Ishikawa (cell line): ENCODE measurements around the gene POMT2.

ENCODE experiments used
- CEBPB ChIP-seq: IDR thresholded peaks from 2 replicates; pipeline ENCODE4 v1.6.1; 2012
- CREB1 ChIP-seq: IDR thresholded peaks from 2 replicates; pipeline ENCODE4 v1.6.1; 2012; ENCODE audit warnings: low read depth
- EGR1 ChIP-seq: IDR thresholded peaks from 2 replicates; pipeline ENCODE4 v1.6.1; 2012
- EP300 ChIP-seq: IDR thresholded peaks from 2 replicates; pipeline ENCODE4 v1.6.1; 2012; ENCODE audit warnings: borderline replicate concordance
- FOXM1 ChIP-seq: IDR thresholded peaks from 2 replicates; pipeline ENCODE4 v1.6.1; 2012; ENCODE audit warnings: low read depth, borderline replicate concordance
- NFIC ChIP-seq: IDR thresholded peaks from 2 replicates; pipeline ENCODE4 v1.6.1; 2012
- RAD21 ChIP-seq: IDR thresholded peaks from 2 replicates; pipeline ENCODE4 v1.6.1; 2012; ENCODE audit warnings: low read depth
- TAF1 ChIP-seq: IDR thresholded peaks from 2 replicates; pipeline ENCODE4 v1.6.1; 2012; ENCODE audit warnings: low read depth, mild to moderate bottlenecking
- TCF12 ChIP-seq: IDR thresholded peaks from 2 replicates; pipeline ENCODE4 v1.6.1; 2012; ENCODE audit warnings: low read depth
- TEAD4 ChIP-seq: IDR thresholded peaks from 2 replicates; pipeline ENCODE4 v1.6.1; 2012
- YY1 ChIP-seq: IDR thresholded peaks from 2 replicates; pipeline ENCODE4 v1.6.1; 2012; ENCODE audit warnings: low read depth
- ZBTB7A ChIP-seq: IDR thresholded peaks from 2 replicates; pipeline ENCODE4 v1.6.1; 2012; ENCODE audit warnings: low read depth
- TF ChIP-seq, protein P1 (sequence below): IDR thresholded peaks from 2 replicates; pipeline ENCODE4 v1.6.1; 2012; ENCODE audit warnings: low read depth, mild to moderate bottlenecking
- TF ChIP-seq, protein P2 (sequence below): IDR thresholded peaks from 2 replicates; pipeline ENCODE4 v1.6.1; 2012
- TF ChIP-seq, protein P3 (sequence below): IDR thresholded peaks from 2 replicates; pipeline ENCODE4 v1.6.1; 2012

POMT2 gene

DNA sequence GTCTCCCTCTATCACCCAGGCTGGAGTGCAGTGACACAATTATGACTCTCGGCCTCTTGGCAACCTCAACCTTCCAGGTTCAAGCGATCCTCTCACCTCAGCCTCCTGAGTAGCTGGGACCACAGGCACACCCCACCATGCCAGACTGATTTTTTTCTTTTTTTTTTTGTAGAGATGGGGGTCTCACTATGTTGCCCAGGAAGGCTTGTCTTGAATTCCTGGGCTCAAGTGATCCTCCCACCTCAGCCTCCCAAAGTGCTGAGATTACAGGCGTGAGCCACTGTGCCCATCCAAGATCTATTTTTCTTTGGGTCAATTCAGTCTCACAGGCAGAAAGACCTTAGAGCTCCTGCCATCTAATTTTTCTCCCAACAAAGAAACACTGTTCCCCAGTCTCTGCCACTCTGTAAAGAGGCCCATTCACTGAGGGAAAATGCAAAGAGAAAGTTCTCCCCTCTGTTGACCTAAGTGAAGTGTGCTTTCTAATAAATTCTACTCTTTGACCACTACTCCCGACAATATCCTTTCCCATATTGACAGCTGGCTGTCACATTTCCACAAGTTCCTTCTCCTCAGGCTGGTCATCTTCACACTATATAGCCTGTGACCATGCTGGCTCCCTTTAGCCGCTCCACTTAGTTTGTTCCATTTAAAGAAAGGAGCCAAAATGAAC is 32.9 kb upstream of the POMT2 start:
- TF ChIP-seq RAD21: no peak
- no peak for TF ChIP-seq YY1
- no peak for TF ChIP-seq EGR1
- no peak for TF ChIP-seq CREB1
- TF ChIP-seq, protein P1, sequence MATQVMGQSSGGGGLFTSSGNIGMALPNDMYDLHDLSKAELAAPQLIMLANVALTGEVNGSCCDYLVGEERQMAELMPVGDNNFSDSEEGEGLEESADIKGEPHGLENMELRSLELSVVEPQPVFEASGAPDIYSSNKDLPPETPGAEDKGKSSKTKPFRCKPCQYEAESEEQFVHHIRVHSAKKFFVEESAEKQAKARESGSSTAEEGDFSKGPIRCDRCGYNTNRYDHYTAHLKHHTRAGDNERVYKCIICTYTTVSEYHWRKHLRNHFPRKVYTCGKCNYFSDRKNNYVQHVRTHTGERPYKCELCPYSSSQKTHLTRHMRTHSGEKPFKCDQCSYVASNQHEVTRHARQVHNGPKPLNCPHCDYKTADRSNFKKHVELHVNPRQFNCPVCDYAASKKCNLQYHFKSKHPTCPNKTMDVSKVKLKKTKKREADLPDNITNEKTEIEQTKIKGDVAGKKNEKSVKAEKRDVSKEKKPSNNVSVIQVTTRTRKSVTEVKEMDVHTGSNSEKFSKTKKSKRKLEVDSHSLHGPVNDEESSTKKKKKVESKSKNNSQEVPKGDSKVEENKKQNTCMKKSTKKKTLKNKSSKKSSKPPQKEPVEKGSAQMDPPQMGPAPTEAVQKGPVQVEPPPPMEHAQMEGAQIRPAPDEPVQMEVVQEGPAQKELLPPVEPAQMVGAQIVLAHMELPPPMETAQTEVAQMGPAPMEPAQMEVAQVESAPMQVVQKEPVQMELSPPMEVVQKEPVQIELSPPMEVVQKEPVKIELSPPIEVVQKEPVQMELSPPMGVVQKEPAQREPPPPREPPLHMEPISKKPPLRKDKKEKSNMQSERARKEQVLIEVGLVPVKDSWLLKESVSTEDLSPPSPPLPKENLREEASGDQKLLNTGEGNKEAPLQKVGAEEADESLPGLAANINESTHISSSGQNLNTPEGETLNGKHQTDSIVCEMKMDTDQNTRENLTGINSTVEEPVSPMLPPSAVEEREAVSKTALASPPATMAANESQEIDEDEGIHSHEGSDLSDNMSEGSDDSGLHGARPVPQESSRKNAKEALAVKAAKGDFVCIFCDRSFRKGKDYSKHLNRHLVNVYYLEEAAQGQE: no peak
- TF ChIP-seq TEAD4: no peak
- TF ChIP-seq EP300: no peak
- TF ChIP-seq, protein P2, sequence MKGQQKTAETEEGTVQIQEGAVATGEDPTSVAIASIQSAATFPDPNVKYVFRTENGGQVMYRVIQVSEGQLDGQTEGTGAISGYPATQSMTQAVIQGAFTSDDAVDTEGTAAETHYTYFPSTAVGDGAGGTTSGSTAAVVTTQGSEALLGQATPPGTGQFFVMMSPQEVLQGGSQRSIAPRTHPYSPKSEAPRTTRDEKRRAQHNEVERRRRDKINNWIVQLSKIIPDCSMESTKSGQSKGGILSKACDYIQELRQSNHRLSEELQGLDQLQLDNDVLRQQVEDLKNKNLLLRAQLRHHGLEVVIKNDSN: no peak
- TF ChIP-seq CEBPB: no peak
- no peak for TF ChIP-seq NFIC

DNA sequence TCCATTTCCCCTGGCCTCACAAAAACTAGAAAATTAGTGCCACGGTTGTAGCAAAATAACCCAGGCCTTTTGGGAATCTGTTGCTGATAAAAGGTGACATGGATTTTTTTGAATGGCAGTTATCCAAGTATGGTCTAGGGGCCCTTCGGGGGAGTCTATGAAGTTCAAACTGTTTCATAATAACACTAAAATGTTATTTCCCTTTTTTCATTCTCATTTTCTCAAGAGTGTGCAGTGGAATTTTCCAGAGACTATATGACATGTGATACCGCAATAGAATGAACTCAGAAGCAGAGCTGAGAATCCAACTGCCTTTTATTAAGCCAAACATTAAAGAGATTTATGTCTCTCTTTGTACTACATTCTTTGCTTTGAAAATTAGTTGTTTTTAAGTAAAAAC is 27.1 kb upstream of the POMT2 start:
- TF ChIP-seq TAF1: no peak
- TF ChIP-seq, protein P3, sequence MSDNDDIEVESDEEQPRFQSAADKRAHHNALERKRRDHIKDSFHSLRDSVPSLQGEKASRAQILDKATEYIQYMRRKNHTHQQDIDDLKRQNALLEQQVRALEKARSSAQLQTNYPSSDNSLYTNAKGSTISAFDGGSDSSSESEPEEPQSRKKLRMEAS: no peak
- TF ChIP-seq, protein P1: no peak
- TF ChIP-seq CEBPB: no peak
- TF ChIP-seq, protein P2: no peak
- TF ChIP-seq TEAD4: no peak
- no peak for TF ChIP-seq FOXM1
- TF ChIP-seq YY1: no peak
- no peak for TF ChIP-seq TCF12
- no peak for TF ChIP-seq EGR1
- no peak for TF ChIP-seq EP300

DNA sequence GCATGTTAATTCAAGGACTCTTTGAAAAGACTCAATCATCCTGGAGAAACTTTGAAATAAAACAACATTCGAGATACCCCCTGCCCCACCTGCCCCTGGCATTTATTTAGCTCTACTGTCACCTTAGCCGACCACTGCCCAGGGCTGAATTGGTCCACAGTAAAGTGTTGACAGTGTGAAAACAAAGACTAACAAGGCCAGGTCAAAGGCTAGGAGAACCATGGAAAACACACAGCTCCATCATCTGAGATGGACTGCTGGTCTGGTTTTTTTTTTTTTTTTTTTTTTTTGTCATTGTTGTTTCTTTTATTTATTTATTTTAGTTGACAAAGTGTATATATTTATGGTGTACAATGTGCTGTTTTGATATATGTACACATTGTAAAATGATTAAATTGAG is 25.8 kb upstream of the POMT2 start:
- TF ChIP-seq, protein P3: no peak
- TF ChIP-seq, protein P1: no peak
- TF ChIP-seq ZBTB7A: no peak
- TF ChIP-seq YY1: no peak
- TF ChIP-seq TAF1: no peak
- no peak for TF ChIP-seq TCF12
- no peak for TF ChIP-seq TEAD4
- TF ChIP-seq, protein P2: no peak
- no peak for TF ChIP-seq NFIC
- no peak for TF ChIP-seq EP300
- TF ChIP-seq FOXM1: no peak
- no peak for TF ChIP-seq CREB1
- no peak for TF ChIP-seq RAD21
- no peak for TF ChIP-seq EGR1
- no peak for TF ChIP-seq CEBPB

DNA sequence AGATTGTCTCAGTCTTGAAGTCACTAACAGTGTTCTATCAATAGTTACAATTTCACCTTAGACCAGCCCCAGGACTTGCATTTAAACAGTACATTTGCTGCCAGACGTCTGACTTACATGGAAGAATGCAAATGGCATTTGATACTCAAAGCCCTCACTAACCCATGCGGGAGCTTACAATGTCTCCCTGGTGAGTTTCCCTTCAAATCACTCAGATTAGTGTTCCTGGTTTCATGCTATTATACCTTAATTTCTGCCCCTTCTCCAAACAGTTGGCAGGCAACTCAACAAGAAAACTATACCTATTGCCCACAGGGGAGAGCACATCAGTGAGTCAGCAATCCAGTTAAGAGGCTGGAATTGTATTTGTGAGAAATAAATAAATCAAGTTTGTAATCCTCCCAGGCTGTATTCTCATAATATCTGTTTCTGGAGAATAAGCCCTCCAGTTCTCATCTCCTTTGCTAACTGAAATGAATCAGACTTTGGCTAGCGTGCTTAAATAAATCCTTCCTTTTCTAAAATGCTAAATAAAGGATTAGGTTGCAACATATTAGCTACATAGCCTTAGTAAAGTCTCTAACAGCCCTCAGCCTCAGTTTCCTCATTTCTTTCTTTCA is 23.8 kb upstream of the POMT2 start:
- TF ChIP-seq ZBTB7A (no peak), RAD21 (no peak), FOXM1 (no peak), YY1 (no peak), TCF12 (no peak), CEBPB (no peak), TEAD4 (no peak), CREB1 (no peak), TAF1 (no peak), EP300 (no peak), NFIC (no peak)
- TF ChIP-seq, protein P3: no peak
- TF ChIP-seq, protein P2: no peak
- TF ChIP-seq, protein P1: no peak
